ENCODE measurements around the gene ARID3A.

ARID3A gene

GRCh38 chr19:926589-927350 lies 935 bp downstream of the ARID3A start:
- no peak for TF ChIP-seq GATA1 (IDR thresholded peaks at IDR 0.05; ENCODE audit: low read depth, low read length)
- DNase-seq: peak; percentile 68 to 73

DNA sequence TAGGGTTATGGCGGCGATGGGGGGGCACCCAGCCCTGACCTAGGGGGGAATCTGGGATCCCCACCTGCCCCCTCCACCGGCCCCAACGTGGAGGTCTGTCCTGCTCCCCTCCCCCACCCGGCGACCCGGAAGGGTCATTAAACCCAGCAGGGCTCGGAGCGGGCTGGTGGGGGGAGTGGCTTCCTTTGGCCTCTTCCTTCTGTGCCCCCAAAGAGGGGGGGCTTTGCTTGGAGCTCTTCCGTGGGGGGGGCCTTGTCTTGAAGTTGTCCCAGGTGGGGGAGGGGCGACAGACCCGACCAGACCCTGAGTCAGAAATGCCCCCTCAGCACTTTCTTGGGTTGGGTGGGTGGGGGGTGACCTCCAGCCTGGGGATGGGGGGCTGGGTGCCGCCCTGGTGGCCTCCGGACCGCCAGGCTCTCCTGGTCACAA lies 1.5 kb downstream of the ARID3A start:
- DNase-seq: no peak
- TF ChIP-seq POLR2A (IDR thresholded peaks at IDR 0.05; ENCODE audit: low read length): no peak
- no peak for TF ChIP-seq GATA1 (IDR thresholded peaks at IDR 0.05; ENCODE audit: low read depth, low read length)

- TF ChIP-seq GATA1 (IDR thresholded peaks at IDR 0.05; ENCODE audit: low read depth, low read length) (no peak), POLR2A (IDR thresholded peaks at IDR 0.05; ENCODE audit: low read length) (no peak)
- DNase-seq: no peak
These were observed 2.1 kb downstream of the ARID3A start for GRCh38 chr19:927780-928401.

DNA sequence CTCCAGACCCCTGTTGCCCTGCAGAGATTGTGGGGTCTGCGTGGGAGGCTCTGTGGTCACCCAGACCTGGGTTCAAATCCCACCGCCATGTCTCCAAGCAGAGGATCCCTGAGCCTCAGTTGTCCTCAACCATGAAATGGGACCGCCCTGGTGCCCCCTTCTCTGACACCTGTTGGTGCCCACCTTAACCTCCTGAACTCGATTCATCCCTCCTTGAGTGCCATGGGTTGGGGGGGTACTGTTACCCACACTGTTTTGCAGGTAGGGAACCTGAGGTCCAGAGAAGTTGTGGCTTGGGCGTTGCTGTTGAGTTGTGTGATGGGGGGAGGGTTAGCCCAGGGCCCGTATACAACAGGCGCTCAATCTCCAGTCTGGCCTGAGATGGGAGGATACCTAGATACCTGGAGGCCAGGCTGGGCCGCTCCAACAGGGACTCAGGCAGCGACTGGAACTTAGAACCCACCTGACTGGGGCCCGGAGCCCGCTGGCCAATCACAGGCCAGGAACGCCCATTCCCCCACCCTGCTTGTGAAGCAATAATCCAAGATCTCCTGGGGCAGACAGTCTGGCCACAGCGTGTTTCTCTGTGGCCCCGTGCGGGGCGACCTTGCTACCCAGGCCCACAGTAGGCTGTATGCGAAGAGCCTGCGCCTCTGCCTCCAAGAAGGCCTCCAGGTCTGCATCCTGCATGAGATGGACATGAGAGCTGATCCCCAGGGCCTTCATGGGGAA lies 2.8 kb downstream of the ARID3A start:
- no peak for DNase-seq
- no peak for TF ChIP-seq GATA1 (IDR thresholded peaks at IDR 0.05; ENCODE audit: low read depth, low read length)

GRCh38 chr19:929203-929890 lies 3.5 kb downstream of the ARID3A start:
- DNase-seq: no peak
- TF ChIP-seq GATA1 (IDR thresholded peaks at IDR 0.05; ENCODE audit: low read depth, low read length) (no peak), POLR2A (IDR thresholded peaks at IDR 0.05; ENCODE audit: low read length) (no peak)

DNA sequence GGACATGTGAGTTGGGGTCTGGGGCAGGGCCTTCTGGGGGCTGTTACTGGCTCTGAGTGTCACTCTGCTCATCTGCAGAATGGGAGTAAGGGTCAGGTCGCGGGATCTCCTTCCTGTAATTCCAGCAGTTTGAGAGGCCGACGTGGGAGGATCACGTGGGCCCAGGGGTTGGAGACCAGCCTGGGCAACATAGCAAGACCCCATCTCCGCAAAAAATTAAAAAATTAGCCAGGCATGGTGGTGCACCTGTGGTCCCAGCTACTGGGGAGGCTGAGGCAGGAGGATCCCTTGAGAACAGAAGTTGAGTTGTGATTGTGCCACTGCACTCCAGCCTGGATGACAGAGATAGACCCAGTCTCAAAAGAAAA lies 4.0 kb downstream of the ARID3A start:
- no peak for TF ChIP-seq POLR2A (IDR thresholded peaks at IDR 0.05; ENCODE audit: low read length)
- no peak for TF ChIP-seq GATA1 (IDR thresholded peaks at IDR 0.05; ENCODE audit: low read depth, low read length)
- no peak for DNase-seq

DNA sequence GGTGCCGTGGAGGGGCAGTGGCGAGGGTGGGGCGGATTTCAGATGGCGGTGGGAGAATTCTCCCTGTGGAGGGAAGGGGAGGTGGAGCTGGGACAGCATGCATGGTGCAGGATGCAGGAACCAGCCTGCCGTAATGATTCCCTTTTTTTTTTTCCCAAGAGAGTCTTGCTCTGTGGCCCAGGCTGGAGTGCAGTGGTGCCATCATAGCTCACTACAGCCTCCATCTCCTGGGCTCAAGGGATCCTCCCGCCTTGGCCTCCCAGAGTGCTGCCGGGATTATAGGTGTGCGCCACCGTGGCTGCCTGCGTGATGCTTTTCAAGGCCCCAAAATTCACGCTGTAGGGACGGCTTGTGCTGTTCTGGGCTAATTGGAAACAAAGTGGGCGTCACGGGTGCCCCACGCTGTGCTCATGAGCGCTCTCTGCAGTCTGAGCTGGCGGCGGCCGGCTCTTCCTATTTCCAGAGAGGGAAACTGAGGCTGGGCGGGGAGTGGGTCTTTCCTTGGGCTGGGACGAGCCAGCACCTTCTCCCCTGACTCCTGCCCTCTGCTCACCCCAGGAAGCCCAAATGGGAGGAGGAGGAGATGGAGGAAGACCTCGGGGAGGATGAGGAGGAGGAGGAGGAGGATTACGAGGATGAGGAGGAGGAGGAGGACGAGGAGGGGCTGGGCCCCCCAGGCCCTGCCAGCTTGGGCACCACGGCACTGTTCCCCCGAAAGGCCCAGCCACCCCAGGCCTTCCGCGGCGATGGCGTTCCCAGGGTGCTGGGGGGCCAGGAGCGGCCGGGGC lies 6.2 kb downstream of the ARID3A start:
- DNase-seq: no peak
- TF ChIP-seq GATA1 (IDR thresholded peaks at IDR 0.05; ENCODE audit: low read depth, low read length) (no peak), POLR2A (IDR thresholded peaks at IDR 0.05; ENCODE audit: low read length) (no peak)

DNA sequence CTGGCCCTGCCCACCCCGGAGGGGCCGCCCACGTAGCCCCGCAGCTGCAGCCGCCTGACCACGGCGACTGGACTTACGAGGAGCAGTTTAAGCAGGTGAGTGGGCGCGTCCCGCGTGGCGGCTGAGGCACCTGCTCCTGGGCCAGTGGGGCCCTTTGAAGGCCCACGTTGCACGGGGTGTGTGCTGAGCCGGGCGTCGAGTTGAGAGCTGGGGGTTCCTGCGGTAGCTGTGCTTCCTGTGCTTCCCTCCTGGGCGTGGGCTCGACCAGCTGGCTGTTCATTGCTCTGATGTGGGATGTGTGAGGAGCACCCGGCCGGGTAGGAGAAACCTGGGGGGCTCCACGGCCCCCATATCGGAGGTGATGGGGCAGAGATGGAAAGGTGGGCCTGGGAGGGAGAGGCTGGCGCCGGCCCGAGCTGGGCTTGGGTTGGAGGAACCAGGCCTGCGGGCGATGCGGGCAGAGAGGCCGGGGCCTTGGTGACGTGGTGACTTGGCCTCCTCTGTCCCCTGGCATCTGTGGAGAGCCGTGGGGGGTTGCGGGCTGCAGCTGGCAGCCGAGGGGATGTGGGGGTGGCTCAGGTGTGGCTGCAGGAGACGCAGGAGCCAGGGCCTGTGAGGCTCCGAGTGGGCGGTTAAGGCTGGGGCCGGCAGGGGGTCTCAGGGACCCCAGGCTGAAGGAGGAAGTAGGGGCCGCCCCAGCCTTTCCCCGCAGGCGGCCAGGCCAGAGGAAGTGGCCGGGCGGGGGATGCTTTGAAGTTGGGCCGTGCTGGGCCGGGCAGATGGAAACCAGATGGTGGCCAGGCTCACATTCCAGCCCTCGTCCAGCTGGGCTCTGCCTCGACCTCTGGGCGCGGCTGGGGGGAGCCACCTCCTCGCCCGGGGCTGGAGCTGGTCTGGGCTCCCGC lies 7.1 kb downstream of the ARID3A start:
- DNase-seq: no peak
- TF ChIP-seq GATA1 (IDR thresholded peaks at IDR 0.05; ENCODE audit: low read depth, low read length) (no peak), POLR2A (IDR thresholded peaks at IDR 0.05; ENCODE audit: low read length) (no peak)

DNA sequence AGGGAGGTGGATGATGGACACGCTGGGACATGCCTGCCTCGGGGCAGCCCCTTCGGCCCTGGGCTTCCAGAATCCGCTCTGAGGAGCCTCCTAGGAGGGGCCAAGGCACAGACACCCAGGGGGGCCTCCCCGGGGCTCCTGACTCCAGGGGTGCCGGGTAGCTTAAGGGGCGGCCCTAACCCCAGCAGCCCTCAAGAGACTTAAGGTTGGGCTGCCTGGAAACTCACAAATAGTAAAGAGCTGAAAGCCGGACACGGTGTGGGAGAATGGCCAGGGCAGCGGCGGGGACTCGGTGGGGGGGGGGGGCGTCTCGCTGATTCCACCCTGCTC lies 7.7 kb downstream of the ARID3A start:
- no peak for DNase-seq
- TF ChIP-seq POLR2A (IDR thresholded peaks at IDR 0.05; ENCODE audit: low read length) (no peak), GATA1 (IDR thresholded peaks at IDR 0.05; ENCODE audit: low read depth, low read length) (no peak)

DNA sequence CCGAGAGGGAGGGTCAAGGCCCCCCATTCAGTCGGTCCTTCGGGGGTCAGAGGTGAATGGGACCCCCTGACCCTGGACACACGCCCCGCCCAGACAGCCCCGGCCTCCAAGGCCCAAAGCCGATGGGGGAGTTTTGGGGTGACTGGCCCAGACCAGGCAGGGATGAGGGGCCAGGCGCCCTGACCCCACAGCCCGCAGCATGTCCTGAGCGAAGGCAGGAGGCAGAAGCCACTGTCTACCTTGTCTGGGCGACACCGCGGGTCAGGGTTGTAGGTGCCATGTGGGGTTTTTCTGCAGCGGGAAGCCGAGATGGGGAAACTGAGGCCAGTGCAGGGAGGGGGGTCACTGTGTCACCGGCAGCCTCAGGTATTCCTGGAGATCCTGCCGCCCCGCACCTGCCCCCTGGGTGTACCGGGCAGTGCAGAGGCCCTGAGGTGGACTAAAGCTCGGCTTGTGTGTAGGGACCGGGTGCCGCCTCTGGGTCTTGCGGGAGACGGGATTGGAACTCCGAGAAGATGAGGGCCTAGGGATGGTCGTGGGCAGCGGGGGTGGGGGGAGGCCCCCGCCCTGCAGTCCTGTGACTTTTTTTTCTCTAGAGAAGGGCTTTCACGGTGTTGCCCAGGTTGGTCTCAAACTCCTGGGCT lies 8.5 kb downstream of the ARID3A start:
- no peak for TF ChIP-seq GATA1 (IDR thresholded peaks at IDR 0.05; ENCODE audit: low read depth, low read length)
- TF ChIP-seq POLR2A (IDR thresholded peaks at IDR 0.05; ENCODE audit: low read length): no peak
- no peak for DNase-seq

- DNase-seq: peak in 1 of 2 experiments; percentile 40
- TF ChIP-seq GATA1 (IDR thresholded peaks at IDR 0.05; ENCODE audit: low read depth, low read length): no peak
- TF ChIP-seq POLR2A (IDR thresholded peaks at IDR 0.05; ENCODE audit: low read length): no peak
These were observed 9.1 kb downstream of the ARID3A start for GRCh38 chr19:934865-935479.

DNA sequence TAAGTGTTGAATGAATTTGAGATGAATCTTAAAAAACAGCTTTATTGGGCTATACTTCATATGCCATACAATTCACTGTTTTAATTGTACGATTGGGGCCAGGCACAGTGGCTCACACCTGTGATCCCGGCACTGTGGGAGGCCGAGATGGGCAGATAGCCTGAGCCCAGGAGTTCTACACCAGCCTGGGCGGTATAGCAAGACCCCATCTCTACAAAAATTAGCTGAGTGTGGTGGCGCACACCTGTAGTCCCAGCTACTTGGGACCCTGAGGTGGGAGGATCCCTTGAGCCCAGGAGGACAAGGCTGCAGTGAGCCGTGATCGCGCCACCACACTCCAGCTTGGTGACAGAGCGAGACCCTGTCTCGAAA lies 10.3 kb downstream of the ARID3A start:
- TF ChIP-seq POLR2A (IDR thresholded peaks at IDR 0.05; ENCODE audit: low read length) (no peak), GATA1 (IDR thresholded peaks at IDR 0.05; ENCODE audit: low read depth, low read length) (no peak)
- no peak for DNase-seq

All from erythroblast (primary cell).